Suppressor macrophage treated with lipopolysaccharide for 4 hours (primary cell): ENCODE results near the gene PIMREG.

Experiments used
- DNase-seq: peaks from one replicate; pipeline ENCODE4 v3.0.0-alpha.2; 2020

The PIMREG gene, protein sequence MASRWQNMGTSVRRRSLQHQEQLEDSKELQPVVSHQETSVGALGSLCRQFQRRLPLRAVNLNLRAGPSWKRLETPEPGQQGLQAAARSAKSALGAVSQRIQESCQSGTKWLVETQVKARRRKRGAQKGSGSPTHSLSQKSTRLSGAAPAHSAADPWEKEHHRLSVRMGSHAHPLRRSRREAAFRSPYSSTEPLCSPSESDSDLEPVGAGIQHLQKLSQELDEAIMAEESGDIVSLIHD

GRCh38 chr17:6443692-6444570 lies at the start of gene PIMREG:
Gene PIMREG (plus strand): TSS chr17:6444455. CDS start chr17:6445111, 656 bp downstream.
- peak; percentile 94 for DNase-seq

DNA sequence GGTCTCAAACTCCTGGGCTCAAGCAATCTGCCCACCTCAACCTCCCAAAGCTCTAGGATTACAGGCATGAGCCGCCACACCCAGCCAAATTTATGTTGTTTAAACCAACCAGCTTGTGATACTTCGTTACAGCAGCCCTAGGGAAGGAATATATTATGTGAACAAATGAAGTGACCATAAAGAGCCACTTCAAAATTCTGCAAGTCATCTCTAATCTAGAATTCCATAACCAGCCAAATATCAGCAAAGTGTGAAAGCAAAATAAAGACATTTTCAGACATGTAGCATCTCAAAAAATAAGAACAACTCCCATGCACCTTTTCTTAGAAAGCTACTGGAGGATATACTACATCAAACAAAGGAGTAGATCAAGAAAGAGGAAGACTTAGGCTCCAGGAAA lies 45.3 kb upstream of the PIMREG start:
- DNase-seq = no peak

DNA sequence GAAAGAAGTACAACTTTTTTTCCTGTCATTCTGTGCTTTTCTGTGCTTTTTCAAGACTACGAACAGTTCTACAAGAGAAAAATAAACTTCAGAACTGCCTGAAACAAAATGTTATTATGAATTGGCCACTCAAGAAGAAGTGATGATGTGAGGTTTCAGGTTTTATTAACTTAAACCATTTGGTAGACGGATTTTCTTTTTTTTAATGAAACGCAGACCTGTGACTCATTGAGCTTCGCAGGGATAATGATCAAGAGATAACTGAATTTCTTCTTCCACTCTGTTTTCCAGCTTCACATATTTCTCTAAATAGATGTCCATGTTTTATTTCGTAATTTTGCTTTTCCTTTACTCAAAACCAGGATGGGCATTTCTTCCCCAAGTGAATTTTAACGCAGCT lies 42.0 kb upstream of the PIMREG start:
- no peak for DNase-seq

DNA sequence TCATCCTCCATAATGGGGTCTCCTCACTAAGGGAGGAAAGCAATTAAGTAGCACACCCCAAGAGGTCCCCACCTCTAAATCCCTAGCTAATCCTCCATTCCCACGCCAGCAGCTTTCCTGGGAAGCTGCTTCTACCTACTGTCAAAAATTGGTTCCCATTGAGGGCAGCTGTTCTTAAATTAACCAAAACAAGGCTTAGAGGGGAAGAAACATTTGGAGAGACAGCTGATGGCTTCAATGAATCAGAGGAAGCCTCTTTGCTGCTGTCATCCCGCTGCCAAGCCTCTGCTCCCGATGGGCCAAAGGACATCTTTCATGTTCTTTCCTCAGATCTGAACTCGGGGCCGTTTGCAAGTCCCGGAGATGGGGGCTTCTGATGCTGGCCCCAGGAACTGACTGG lies 36.0 kb upstream of the PIMREG start:
- no peak for DNase-seq

DNA sequence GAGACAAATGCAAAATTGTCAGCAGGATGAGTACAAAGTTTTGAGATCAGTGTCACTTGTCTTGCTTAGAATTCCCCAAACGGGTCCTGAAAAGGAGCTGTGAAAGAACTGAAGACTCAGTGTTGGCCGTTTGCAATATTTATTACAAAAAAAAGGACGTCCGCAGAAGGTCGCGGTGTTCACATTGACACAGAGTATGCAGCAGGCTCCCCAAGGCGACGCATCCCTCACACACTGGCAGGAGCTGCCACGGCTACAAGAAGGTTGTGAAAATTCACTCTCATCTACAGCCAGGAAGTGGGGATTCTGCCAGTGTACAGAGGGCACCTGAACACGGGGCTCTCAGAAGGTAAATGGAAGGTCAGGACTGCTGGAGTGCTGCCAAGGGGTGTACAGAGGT lies 35.5 kb upstream of the PIMREG start:
- DNase-seq = no peak

- peak; percentile 41 for DNase-seq
These were observed 31.2 kb upstream of the PIMREG start for GRCh38 chr17:6413065-6413464.

GRCh38 chr17:6415616-6416015 lies 28.6 kb upstream of the PIMREG start:
- no peak for DNase-seq

DNA sequence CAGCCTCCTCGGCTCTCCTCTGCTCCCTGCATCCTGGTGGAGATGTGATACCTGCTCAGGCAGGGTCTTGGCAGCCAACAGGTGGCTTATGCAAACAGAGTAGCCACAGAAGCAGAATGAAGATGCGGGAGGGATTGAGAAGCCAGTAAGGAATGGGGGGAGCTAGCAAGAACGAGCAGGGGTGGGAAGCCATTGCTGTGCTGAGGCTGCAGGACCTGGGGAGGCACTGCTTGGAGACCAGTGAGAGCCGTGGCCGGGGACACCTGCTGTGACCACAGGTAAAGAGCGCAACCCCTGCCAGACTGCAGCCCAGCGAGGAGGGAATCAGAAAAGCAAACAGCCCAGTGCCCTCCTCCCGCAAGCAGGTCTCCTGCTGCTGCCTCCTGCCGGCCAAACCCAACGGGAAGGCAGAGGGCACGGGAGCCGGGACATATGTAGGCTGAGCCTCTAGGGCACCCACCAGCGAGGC lies 24.0 kb upstream of the PIMREG start:
- peak; percentile 27 for DNase-seq

DNA sequence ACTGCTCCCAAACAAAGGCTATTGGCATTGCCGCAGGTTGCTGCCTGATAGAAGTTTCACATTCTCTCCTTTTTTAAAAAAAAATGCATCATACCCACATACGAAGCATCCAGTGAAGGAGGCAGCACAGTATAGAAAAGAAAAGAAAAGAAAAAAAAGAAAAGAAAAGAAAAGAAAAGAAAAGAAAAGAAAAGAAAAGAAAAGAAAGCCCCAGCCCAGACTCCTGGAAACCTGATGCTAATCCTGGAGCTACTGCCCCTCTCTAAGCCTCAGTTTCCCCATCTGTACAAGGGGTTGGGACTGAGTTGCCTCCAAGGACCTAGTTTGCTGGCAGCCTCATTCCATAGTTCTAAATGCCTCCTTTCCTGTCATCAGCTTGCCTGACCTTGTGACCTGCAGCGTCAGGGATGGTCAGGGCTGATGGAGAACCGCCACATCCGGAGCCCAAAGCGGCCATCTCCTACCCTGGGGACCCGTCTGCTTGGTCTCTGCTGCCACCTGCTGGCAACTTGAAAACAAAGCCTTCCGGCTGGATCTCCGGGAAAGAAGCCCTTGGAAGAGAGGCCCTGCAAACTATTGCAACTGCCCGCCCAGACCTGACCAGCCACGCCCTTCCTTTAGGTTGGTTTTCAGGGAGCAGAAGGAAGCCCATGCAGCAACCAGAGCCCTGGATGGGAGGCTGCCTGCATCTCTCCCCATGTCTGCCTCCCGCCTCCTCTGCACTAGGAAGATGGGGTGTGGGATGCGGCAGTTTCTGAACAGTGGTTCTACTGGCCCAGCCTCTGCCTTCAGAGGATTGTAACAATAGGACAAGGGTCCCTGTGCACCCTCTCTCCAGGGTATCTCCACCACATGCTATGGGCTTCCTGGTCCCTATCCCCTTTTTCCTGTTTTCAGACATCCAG lies 22.3 kb upstream of the PIMREG start:
- DNase-seq = peak; percentile 87

GRCh38 chr17:6422654-6423241 lies 21.5 kb upstream of the PIMREG start:
- DNase-seq = no peak

GRCh38 chr17:6423931-6424330 lies 20.3 kb upstream of the PIMREG start:
- no peak for DNase-seq

GRCh38 chr17:6425407-6425806 lies 18.8 kb upstream of the PIMREG start:
- no peak for DNase-seq

DNA sequence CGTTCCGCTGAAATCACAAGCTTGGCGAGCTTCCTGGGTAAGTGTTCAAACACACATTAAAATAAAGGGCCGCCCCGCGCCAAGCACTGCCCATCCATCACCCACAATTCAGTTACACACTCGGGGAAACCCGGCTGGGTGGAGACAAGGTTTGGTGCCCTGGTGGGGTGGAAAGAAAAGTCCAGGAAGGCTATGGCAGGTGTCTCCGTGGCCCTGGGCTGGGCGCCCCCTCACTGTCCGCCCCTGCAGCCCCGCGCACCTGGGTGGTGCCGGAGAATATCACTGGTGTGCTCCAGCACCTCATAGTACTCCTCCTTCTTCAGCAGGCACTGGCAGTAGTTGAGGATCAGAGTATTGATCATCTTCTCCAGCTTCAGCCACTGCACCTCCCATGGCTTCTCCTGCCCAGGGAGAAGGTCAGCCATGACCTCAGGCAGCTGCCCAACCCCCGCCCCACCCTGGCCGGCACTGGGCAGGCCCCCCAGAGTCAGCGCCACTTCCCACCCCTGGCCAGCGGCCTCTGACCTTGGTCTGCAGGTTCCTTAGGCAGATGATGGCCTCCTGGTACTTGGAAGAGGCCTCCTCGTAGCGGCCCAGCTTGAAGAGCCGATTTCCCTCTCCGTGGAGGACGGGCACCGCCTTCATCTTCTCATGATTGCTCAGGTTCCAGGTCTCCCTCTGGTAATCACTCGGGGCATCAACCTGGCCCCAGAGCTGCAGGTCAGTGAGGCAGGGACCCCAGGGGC lies 17.7 kb upstream of the PIMREG start:
- DNase-seq = no peak

DNA sequence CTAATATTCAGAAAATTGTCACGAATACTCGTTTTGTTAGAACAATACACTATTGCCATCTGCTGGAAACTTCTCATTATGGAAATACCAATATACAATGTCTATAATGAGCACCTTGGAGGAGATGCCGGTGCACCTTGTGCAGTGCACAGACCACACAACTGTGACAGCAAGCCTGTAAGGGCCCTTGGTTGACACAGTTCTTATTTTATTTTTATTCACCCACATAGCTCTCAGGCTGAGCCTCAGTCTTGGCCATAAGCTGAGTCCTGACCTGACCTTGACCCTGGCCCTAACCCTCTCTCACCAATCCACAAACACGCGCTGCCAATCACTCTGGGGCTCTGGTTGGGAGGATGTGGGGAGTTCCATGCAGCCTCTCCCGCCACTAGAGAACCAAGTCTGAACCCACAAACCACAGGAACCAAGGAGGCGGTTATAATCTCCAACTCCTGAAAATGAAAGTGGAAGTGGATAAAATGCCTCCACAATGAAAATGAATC lies 16.9 kb upstream of the PIMREG start:
- DNase-seq = peak; percentile 78

GRCh38 chr17:6428207-6428965 lies 15.9 kb upstream of the PIMREG start:
- no peak for DNase-seq

- DNase-seq = no peak
These were observed 15.0 kb upstream of the PIMREG start for GRCh38 chr17:6429266-6429665.

DNA sequence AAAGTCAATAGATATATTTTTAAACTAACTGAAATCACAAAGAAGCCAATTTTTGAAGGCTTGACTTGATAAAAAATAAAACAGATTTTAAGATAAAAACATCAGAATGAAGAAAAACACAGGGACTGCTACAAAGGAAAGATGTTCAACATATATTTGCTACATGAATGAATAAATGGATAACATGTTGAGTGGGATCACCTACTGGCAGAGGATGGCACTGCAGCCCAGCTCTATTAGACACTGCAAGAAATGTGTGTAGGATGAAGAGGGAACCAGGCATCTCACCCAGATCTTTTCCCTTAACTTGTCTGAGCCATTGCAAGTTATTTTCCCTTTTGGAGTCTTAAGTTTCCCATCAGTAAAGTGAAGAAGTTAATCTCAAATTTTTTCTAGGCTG lies 13.5 kb upstream of the PIMREG start:
- DNase-seq = no peak

DNA sequence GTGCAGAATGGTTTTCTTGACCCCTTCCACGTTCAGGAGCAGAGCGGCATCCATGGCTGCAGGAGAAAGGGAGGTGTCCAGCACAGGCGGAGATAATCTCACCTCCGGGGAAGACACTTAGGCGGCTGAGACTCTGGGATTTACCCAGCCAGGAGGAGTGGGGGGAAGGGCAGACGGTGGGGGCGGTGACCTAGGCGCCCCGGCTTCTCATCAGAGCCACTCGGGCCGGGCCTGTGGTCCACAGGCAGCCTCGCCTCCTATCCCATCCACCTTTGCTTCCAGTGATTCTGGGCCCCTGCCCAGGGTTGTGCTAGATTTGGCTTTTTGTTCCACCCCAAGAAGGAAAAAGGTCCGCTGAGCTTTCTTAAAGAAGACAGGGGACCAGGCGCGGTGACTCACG lies 9.2 kb upstream of the PIMREG start, which contains the start of gene AIPL1:
Gene AIPL1, minus strand, starts transcription at position 71 of the 400 bp plus-strand sequence. Its CDS starts 17 bp downstream, at position 54.
- DNase-seq = no peak

DNA sequence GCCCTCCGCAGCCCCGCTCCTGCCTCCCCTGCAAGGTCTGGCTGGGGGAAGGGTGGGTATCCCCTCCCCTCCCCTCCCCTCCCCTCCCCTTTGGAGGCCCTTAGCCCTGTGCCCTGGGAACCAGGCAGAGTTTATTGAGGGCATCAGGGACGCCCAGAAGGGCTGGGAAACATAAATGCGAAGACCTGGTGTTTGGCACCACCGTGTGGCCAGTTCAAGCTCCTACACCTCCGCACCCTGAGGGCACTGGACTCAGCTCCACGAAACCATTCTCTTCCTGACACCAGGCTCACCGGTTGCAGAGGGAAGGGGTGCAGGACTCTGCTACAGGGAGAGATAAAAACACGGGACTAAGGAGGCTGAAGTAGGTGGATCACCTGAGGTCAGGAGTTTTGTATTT lies 8.3 kb upstream of the PIMREG start:
- peak; percentile 77 for DNase-seq

- no peak for DNase-seq
These were observed 6.8 kb upstream of the PIMREG start for GRCh38 chr17:6437466-6437865.

- DNase-seq = no peak
These were observed 6.3 kb upstream of the PIMREG start for GRCh38 chr17:6437956-6438355.
